COLO668 (cell line): ENCODE results near the gene PTPA.
A peak's percentile ranks its signal among the peaks of the same experiment; 100 is the strongest.

Source experiments
- DNase-seq: peaks from one replicate; lab custom pipeline; 2025; ENCODE audit not compliant: unreplicated experiment; lab: John Stamatoyannopoulos, UW

PTPA gene

GRCh38 chr9:129136446-129137035 lies 25.3 kb downstream of the PTPA start:
- no peak for DNase-seq

GRCh38 chr9:129137292-129138143 lies 26.3 kb downstream of the PTPA start:
- no peak for DNase-seq

GRCh38 chr9:129138144-129138462 lies 26.9 kb downstream of the PTPA start:
- DNase-seq: no peak

GRCh38 chr9:129138476-129139232 lies 27.4 kb downstream of the PTPA start:
- no peak for DNase-seq

GRCh38 chr9:129139233-129139992 lies 28.2 kb downstream of the PTPA start:
- DNase-seq: peak; percentile 75

- DNase-seq: peak; percentile 78
These were observed 28.8 kb downstream of the PTPA start for GRCh38 chr9:129139993-129140396.

- DNase-seq: peak; percentile 31
These were observed 29.3 kb downstream of the PTPA start for GRCh38 chr9:129140397-129141065.

GRCh38 chr9:129141066-129142041 lies 30.1 kb downstream of the PTPA start:
- DNase-seq: no peak

- DNase-seq: no peak
These were observed 31.1 kb downstream of the PTPA start for GRCh38 chr9:129142138-129142935.

GRCh38 chr9:129143031-129143927 lies 32.1 kb downstream of the PTPA start:
- peak; percentile 62 for DNase-seq

- DNase-seq: no peak
These were observed 34.1 kb downstream of the PTPA start for GRCh38 chr9:129145316-129145715.

GRCh38 chr9:129145841-129146292 lies 34.7 kb downstream of the PTPA start:
- no peak for DNase-seq

- no peak for DNase-seq
These were observed 35.3 kb downstream of the PTPA start for GRCh38 chr9:129146441-129146941.

GRCh38 chr9:129148463-129149204 lies 37.4 kb downstream of the PTPA start:
- no peak for DNase-seq

- DNase-seq: no peak
These were observed 38.2 kb downstream of the PTPA start for GRCh38 chr9:129149442-129149841.

GRCh38 chr9:129150122-129150521 lies 38.9 kb downstream of the PTPA start:
- no peak for DNase-seq
